ENCODE results near the gene XDH. TPM values are rescaled to one million over a fixed set of nuclear protein-coding genes. Genes with fewer than 3 reads are reported as not detected.

Gene XDH
- total and polyA plus RNA-seq, 2 donors (not counting 1 experiment from before 2014, with no cell fraction given) = 0.50 to 0.59 TPM

GRCh38 chr2:31365348-31365747, 49.2 kb downstream of the XDH start:
- Histone ChIP-seq H2AFZ (ENCODE audit: low read length) (no peak overlapping the region), H3K4me3 (replicated peaks in 1 of 4; ENCODE audit: control extremely low read depth in 1 of 4, insufficient read depth in 1 of 4, low read depth in 3 of 4, low read length in 4 of 4) (no peak overlapping the region), H3K9me3 (ENCODE audit: control insufficient read depth, insufficient read depth, low read depth, low read length) (no peaks in the 10 kb centered on the region), H3K4me2 (ENCODE audit: extremely low read depth, insufficient read depth, low read length) (no peak overlapping the region), H3K9ac (ENCODE audit: insufficient read depth, low read length) (no peak overlapping the region), H4K20me1 (ENCODE audit: control insufficient read depth, extremely low read depth, insufficient read depth, low read length) (no peaks in the 10 kb centered on the region), H3K4me1 (ENCODE audit: control insufficient read depth, extremely low read depth, insufficient read depth, low read length) (no peaks in the 10 kb centered on the region), H3K79me2 (ENCODE audit: control insufficient read depth, insufficient read depth, low read length) (no peaks in the 10 kb centered on the region), H3K27me3 (ENCODE audit: control insufficient read depth, insufficient read depth, low read length) (no peaks in the 10 kb centered on the region), H3K36me3 (ENCODE audit: control insufficient read depth, insufficient read depth, low read length) (no peaks in the 10 kb centered on the region), H3K27ac (ENCODE audit: insufficient read depth, low read length) (no peak overlapping the region)
- TF ChIP-seq, protein P1, sequence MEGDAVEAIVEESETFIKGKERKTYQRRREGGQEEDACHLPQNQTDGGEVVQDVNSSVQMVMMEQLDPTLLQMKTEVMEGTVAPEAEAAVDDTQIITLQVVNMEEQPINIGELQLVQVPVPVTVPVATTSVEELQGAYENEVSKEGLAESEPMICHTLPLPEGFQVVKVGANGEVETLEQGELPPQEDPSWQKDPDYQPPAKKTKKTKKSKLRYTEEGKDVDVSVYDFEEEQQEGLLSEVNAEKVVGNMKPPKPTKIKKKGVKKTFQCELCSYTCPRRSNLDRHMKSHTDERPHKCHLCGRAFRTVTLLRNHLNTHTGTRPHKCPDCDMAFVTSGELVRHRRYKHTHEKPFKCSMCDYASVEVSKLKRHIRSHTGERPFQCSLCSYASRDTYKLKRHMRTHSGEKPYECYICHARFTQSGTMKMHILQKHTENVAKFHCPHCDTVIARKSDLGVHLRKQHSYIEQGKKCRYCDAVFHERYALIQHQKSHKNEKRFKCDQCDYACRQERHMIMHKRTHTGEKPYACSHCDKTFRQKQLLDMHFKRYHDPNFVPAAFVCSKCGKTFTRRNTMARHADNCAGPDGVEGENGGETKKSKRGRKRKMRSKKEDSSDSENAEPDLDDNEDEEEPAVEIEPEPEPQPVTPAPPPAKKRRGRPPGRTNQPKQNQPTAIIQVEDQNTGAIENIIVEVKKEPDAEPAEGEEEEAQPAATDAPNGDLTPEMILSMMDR (conservative IDR thresholded peaks at IDR 0.05 in 1 of 2, IDR thresholded peaks at IDR 0.05 in 1 of 2; ENCODE audit: low read depth in 1 of 2, low read length in 2 of 2) = no peak
- no peak for TF ChIP-seq EZH2 (IDR thresholded peaks at IDR 0.05; ENCODE audit: low read length, missing control alignments)
- no peak for DNase-seq (ENCODE audit: low read depth in 2 of 2)

DNA sequence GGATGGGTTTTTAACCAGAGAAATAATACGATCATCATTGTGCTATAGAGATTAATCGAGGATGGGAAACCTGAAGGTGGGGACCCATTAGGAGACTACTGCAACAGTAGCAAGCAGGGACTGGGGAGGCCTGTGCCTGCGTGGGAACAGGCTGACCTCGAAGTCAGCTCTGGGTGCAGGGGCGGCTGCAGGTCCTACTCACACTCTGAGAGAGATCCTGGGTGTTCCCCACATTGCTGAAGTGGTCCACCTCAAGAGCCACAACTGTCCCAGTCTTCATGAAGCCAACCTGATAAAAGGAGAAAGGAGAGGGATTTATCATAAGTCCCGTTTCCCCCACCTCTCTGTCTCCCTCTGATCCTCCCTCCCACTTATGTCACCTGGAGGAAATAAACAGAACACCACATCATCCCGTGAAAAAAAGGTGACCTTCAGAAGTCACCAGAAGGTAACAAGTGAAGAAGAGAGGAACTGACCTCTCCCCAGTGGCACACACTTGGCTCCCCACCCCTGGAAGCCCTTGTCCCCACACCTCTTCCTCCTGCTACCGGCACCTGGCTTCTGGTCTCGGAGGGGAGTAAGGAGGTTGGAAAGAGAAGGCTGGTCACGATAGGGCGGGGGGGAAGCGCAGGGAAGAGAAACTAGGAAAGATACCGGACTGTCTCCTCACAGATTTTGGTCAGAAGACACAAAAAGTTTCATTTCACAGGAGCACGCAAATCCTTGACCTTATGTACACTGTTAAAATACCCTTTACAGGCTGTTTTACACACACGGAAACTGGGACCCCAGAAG, 50.4 kb downstream of the XDH start:
- no peaks in the 10 kb centered on the region for H3K9me3 ChIP-seq (ENCODE audit: control insufficient read depth, insufficient read depth, low read depth, low read length)
- no peak overlapping the region for H3K27ac ChIP-seq (ENCODE audit: insufficient read depth, low read length)
- H3K4me2 ChIP-seq (ENCODE audit: extremely low read depth, insufficient read depth, low read length) = no peak overlapping the region
- H2AFZ ChIP-seq (ENCODE audit: low read length) = no peak overlapping the region
- TF ChIP-seq, protein P1 (conservative IDR thresholded peaks at IDR 0.05 in 1 of 2, IDR thresholded peaks at IDR 0.05 in 1 of 2; ENCODE audit: low read depth in 1 of 2, low read length in 2 of 2) = no peak
- no peak for TF ChIP-seq EZH2 (IDR thresholded peaks at IDR 0.05; ENCODE audit: low read length, missing control alignments)
- H3K27me3 ChIP-seq (ENCODE audit: control insufficient read depth, insufficient read depth, low read length) = no peaks in the 10 kb centered on the region
- no peak overlapping the region for H3K9ac ChIP-seq (ENCODE audit: insufficient read depth, low read length)
- no peaks in the 10 kb centered on the region for H3K79me2 ChIP-seq (ENCODE audit: control insufficient read depth, insufficient read depth, low read length)
- H4K20me1 ChIP-seq (ENCODE audit: control insufficient read depth, extremely low read depth, insufficient read depth, low read length) = no peaks in the 10 kb centered on the region
- no peaks in the 10 kb centered on the region for H3K36me3 ChIP-seq (ENCODE audit: control insufficient read depth, insufficient read depth, low read length)
- H3K4me3 ChIP-seq (replicated peaks in 1 of 4; ENCODE audit: control extremely low read depth in 1 of 4, insufficient read depth in 1 of 4, low read depth in 3 of 4, low read length in 4 of 4) = no peak overlapping the region
- DNase-seq (ENCODE audit: low read depth in 2 of 2) = no peak
- no peaks in the 10 kb centered on the region for H3K4me1 ChIP-seq (ENCODE audit: control insufficient read depth, extremely low read depth, insufficient read depth, low read length)

DNA sequence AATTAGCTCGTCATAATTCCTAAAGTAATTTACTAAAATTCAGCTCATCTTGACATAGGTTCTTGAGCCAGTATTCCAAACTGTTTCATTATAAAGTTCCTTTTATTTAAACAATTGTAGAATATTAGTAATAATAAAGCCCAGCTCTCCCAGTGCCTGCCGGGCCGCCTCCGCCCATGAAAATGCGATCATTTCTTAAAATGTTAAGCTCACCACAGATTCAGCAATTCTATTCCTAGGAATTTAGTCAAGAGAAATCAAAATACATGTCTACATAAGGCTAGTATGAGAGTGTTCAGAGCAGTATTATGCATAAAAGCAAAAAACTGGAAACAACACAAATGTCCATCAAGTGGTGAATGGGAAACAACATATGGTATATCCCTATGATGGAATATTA, 52.0 kb downstream of the XDH start:
- Histone ChIP-seq H3K4me2 (ENCODE audit: extremely low read depth, insufficient read depth, low read length) (no peak overlapping the region), H3K4me1 (ENCODE audit: control insufficient read depth, extremely low read depth, insufficient read depth, low read length) (no peaks in the 10 kb centered on the region), H3K27me3 (ENCODE audit: control insufficient read depth, insufficient read depth, low read length) (no peaks in the 10 kb centered on the region), H3K9ac (ENCODE audit: insufficient read depth, low read length) (no peak overlapping the region), H4K20me1 (ENCODE audit: control insufficient read depth, extremely low read depth, insufficient read depth, low read length) (no peaks in the 10 kb centered on the region), H3K36me3 (ENCODE audit: control insufficient read depth, insufficient read depth, low read length) (no peaks in the 10 kb centered on the region), H3K27ac (ENCODE audit: insufficient read depth, low read length) (no peak overlapping the region), H2AFZ (ENCODE audit: low read length) (no peak overlapping the region), H3K4me3 (replicated peaks in 1 of 4; ENCODE audit: control extremely low read depth in 1 of 4, insufficient read depth in 1 of 4, low read depth in 3 of 4, low read length in 4 of 4) (no peak overlapping the region), H3K79me2 (ENCODE audit: control insufficient read depth, insufficient read depth, low read length) (no peaks in the 10 kb centered on the region), H3K9me3 (ENCODE audit: control insufficient read depth, insufficient read depth, low read depth, low read length) (no peaks in the 10 kb centered on the region)
- no peak for DNase-seq (ENCODE audit: low read depth in 2 of 2)
- no peak for TF ChIP-seq EZH2 (IDR thresholded peaks at IDR 0.05; ENCODE audit: low read length, missing control alignments)
- TF ChIP-seq, protein P1 (conservative IDR thresholded peaks at IDR 0.05 in 1 of 2, IDR thresholded peaks at IDR 0.05 in 1 of 2; ENCODE audit: low read depth in 1 of 2, low read length in 2 of 2) = no peak
